Neural cell (in vitro differentiated cells): ENCODE data around the gene S1PR1. TPM values are rescaled to one million over a fixed set of nuclear protein-coding genes. Genes with fewer than 3 reads are reported as not detected.

Experiments used
- H2AFZ ChIP-seq: fragments of 200-600, 300-800 bp; sonication (generic), shearing (Covaris generic); 2 replicates; pipeline ENCODE4 v1.6.0; 2014; ENCODE audit warnings: low read depth, mild to moderate bottlenecking, antibody characterized with exemption, low read length, moderate library complexity
- H3F3A ChIP-seq: fragments of 200-600 bp; shearing (Covaris generic); 2 replicates; pipeline ENCODE4 v1.6.1; 2016; ENCODE audit warnings: mild to moderate bottlenecking, moderate library complexity, mixed read lengths, antibody characterized with exemption, low read length; ENCODE audit not compliant: insufficient read depth, poor library complexity, severe bottlenecking
- H3K27ac ChIP-seq: fragments of 200-600, 300-800 bp; sonication (generic), shearing (Covaris generic); 2 replicates; pipeline ENCODE4 v1.5.1; 2014; ENCODE audit warnings: mild to moderate bottlenecking, low read length, moderate library complexity
- H3K27me3 ChIP-seq: fragments of 300-800, 200-600 bp; sonication (generic), shearing (Covaris generic); 2 replicates; pipeline ENCODE4 v1.6.0; 2014; ENCODE audit warnings: mild to moderate bottlenecking, low read depth, low read length, moderate library complexity; ENCODE audit not compliant: insufficient read depth
- H3K36me3 ChIP-seq: fragments of 300-800, 200-600 bp; sonication (generic), shearing (Covaris generic); 2 replicates; pipeline ENCODE4 v1.5.1; 2014; ENCODE audit warnings: mild to moderate bottlenecking, antibody characterized with exemption, low read length, moderate library complexity; ENCODE audit not compliant: insufficient read depth
- H3K4me2 ChIP-seq: fragments of 300-800, 200-600 bp; sonication (generic), shearing (Covaris generic); 2 replicates; pipeline ENCODE4 v1.6.0; 2014; ENCODE audit warnings: mild to moderate bottlenecking, low read length
- H3K4me3 ChIP-seq: fragments of 300-800, 200-600 bp; sonication (generic), shearing (Covaris generic); 2 replicates; pipeline ENCODE4 v1.5.1; 2014; ENCODE audit warnings: mild to moderate bottlenecking, low read length, moderate library complexity
- H3K79me2 ChIP-seq: fragments of 200-600 bp; shearing (Covaris generic); replicated peaks from 2 replicates; pipeline ENCODE4 v1.6.0; 2014; ENCODE audit warnings: mild to moderate bottlenecking, low read length, moderate library complexity; ENCODE audit not compliant: insufficient read depth
- H3K9ac ChIP-seq: fragments of 300-800, 200-600 bp; sonication (generic), shearing (Covaris generic); 2 replicates; pipeline ENCODE4 v1.6.1; 2016; ENCODE audit warnings: mild to moderate bottlenecking, low read length, mixed read lengths
- H3K9me2 ChIP-seq: fragments of 200-600 bp; shearing (Covaris generic); 2 replicates; pipeline ENCODE4 v1.6.1; 2016; ENCODE audit warnings: mild to moderate bottlenecking, low read length, mixed read lengths; ENCODE audit not compliant: insufficient read depth
- H3K9me3 ChIP-seq: fragments of 200-600, 300-800 bp; sonication (generic), shearing (Covaris generic); 2 replicates; pipeline ENCODE4 v1.6.1; 2016; ENCODE audit warnings: mild to moderate bottlenecking, mixed run types, low read length, moderate library complexity, mixed read lengths
- H4K20me1 ChIP-seq: fragments of 200-600 bp; shearing (Covaris generic); 2 replicates; pipeline ENCODE4 v1.6.1; 2016; ENCODE audit warnings: mild to moderate bottlenecking, mixed run types; ENCODE audit not compliant: insufficient read depth
- CTCF ChIP-seq: fragments of 450-650 bp; IDR thresholded peaks from 2 replicates; pipeline ENCODE4 v1.5.1; 2014; ENCODE audit warnings: antibody characterized with exemption, mild to moderate bottlenecking, moderate library complexity; ENCODE audit not compliant: poor library complexity, severe bottlenecking
- EP300 ChIP-seq: fragments of 450-650 bp; conservative IDR thresholded peaks from 2 replicates; pipeline ENCODE4 v1.6.1; 2014; ENCODE audit warnings: antibody characterized with exemption, mild to moderate bottlenecking, moderate library complexity; ENCODE audit not compliant: poor library complexity, severe bottlenecking
- EZH2 ChIP-seq: fragments of 200-600, 300-800 bp; shearing (Covaris generic), sonication (generic); IDR thresholded peaks from 2 replicates; pipeline ENCODE4 v1.6.1; 2014; ENCODE audit warnings: antibody characterized with exemption, low read length, borderline replicate concordance, mild to moderate bottlenecking; ENCODE audit not compliant: insufficient read depth, poor library complexity, severe bottlenecking
- MXI1 ChIP-seq: fragments of 450-650 bp; conservative IDR thresholded peaks from 2 replicates; pipeline ENCODE4 v1.6.1; 2014; ENCODE audit warnings: antibody characterized with exemption, mild to moderate bottlenecking; ENCODE audit not compliant: poor library complexity, severe bottlenecking
- POLR2AphosphoS5 ChIP-seq: IDR thresholded peaks from 2 replicates; pipeline ENCODE4 v1.6.1; 2012
- RAD21 ChIP-seq: fragments of 450-650 bp; conservative IDR thresholded peaks from 2 replicates; pipeline ENCODE4 v1.6.1; 2014; ENCODE audit warnings: antibody characterized with exemption, mild to moderate bottlenecking, moderate library complexity
- SMC3 ChIP-seq: fragments of 450-650 bp; conservative IDR thresholded peaks from 2 replicates; pipeline ENCODE4 v1.6.1; 2014; ENCODE audit warnings: antibody characterized with exemption, mild to moderate bottlenecking, moderate library complexity; ENCODE audit not compliant: poor library complexity
- TAF1 ChIP-seq: IDR thresholded peaks from 2 replicates; pipeline ENCODE4 v1.6.1; 2012; ENCODE audit warnings: low read depth
- polyA plus RNA-seq: library from polyadenylated mRNA; depleted of rRNA; stranded (reverse); fragments of >200 nt; gene quantifications from 2 replicates; pipeline ENCODE4 v1.2.3, GENCODE V29; 2014
- TF ChIP-seq, protein P1 (sequence below): IDR thresholded peaks from 2 replicates; pipeline ENCODE4 v1.6.1; 2012; ENCODE audit warnings: borderline replicate concordance

The S1PR1 gene
- polyA plus RNA-seq, 1 donor from 2014 or later = not detected

GRCh38 chr1:101215363-101216011 lies 21.3 kb upstream of the S1PR1 start:
- H3K9me2 ChIP-seq = no peaks in the 10 kb centered on the region

GRCh38 chr1:101216623-101217022 lies 20.2 kb upstream of the S1PR1 start:
- Histone ChIP-seq H4K20me1 (no peaks in the 10 kb centered on the region), H3K9ac (no peak overlapping the region), H3K36me3 (no peaks in the 10 kb centered on the region), H3K27me3 (no peaks in the 10 kb centered on the region), H3F3A (no peaks in the 10 kb centered on the region), H3K4me2 (no peak overlapping the region), H3K27ac (no peak overlapping the region), H3K4me3 (no peak overlapping the region), H2AFZ (no peak overlapping the region), H3K9me2 (no peaks in the 10 kb centered on the region), H3K9me3 (no peaks in the 10 kb centered on the region), H3K79me2 (no peaks in the 10 kb centered on the region)
- TF ChIP-seq EZH2 (no peak), MXI1 (no peak), CTCF (no peak), SMC3 (no peak), POLR2AphosphoS5 (no peak), TAF1 (no peak), EP300 (no peak), RAD21 (no peak)
- TF ChIP-seq, protein P1, sequence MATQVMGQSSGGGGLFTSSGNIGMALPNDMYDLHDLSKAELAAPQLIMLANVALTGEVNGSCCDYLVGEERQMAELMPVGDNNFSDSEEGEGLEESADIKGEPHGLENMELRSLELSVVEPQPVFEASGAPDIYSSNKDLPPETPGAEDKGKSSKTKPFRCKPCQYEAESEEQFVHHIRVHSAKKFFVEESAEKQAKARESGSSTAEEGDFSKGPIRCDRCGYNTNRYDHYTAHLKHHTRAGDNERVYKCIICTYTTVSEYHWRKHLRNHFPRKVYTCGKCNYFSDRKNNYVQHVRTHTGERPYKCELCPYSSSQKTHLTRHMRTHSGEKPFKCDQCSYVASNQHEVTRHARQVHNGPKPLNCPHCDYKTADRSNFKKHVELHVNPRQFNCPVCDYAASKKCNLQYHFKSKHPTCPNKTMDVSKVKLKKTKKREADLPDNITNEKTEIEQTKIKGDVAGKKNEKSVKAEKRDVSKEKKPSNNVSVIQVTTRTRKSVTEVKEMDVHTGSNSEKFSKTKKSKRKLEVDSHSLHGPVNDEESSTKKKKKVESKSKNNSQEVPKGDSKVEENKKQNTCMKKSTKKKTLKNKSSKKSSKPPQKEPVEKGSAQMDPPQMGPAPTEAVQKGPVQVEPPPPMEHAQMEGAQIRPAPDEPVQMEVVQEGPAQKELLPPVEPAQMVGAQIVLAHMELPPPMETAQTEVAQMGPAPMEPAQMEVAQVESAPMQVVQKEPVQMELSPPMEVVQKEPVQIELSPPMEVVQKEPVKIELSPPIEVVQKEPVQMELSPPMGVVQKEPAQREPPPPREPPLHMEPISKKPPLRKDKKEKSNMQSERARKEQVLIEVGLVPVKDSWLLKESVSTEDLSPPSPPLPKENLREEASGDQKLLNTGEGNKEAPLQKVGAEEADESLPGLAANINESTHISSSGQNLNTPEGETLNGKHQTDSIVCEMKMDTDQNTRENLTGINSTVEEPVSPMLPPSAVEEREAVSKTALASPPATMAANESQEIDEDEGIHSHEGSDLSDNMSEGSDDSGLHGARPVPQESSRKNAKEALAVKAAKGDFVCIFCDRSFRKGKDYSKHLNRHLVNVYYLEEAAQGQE = no peak

More at GRCh38 chr1:101215363-101216011, 21.3 kb upstream of the S1PR1 start:
- no peak overlapping the region for H3K9ac ChIP-seq
- no peaks in the 10 kb centered on the region for H4K20me1 ChIP-seq
- no peak overlapping the region for H3K4me3 ChIP-seq
- no peaks in the 10 kb centered on the region for H3K79me2 ChIP-seq
- H3K27ac ChIP-seq = no peak overlapping the region
- TF ChIP-seq MXI1 = no peak
- no peak overlapping the region for H3K4me2 ChIP-seq
- no peaks in the 10 kb centered on the region for H3K9me3 ChIP-seq
- H2AFZ ChIP-seq = no peak overlapping the region
- no peaks in the 10 kb centered on the region for H3F3A ChIP-seq
- no peaks in the 10 kb centered on the region for H3K36me3 ChIP-seq
- no peaks in the 10 kb centered on the region for H3K27me3 ChIP-seq
